ENCODE data around the gene AZU1. TPM values are rescaled to one million over a fixed set of nuclear protein-coding genes. Genes with fewer than 3 reads are reported as not detected.
A peak's percentile ranks its signal among the peaks of the same experiment; 100 is the strongest.
"Not testable (repeated sequence)": the region's sequence is repeated elsewhere in the genome, so short reads cannot be mapped to it uniquely, and the experiment has no call there.

The AZU1 gene
- total RNA-seq, 1 donor from 2014 or later: 0.75 TPM

DNA sequence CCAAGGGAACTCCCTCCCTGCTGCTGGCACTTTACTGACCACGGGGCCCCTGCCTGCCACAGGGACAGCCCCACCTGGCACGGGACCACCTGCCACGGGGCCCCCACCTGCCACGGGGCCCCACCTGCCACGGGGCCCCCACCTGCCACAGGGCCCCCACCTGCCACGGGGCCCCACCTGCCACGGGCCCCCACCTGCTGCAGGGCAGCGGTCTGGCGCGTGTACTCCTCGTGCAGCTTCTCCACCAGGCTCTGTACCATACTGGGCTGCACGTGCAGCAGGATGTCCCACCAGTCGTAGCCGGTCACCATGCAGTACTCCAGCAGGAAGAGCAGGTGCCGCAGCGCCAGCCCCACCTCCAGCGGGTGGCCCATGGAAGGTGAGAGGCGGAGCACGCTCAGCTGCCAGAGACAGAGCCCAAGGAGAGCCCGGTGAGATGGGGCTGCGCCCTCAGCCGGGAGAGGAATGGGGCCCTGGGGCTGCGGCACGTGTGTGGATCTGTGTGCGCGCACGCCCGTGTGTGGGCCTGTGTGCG, 49.2 kb downstream of the AZU1 start:
- Histone ChIP-seq H3K4me1 (peaks cover 7% of the 10 kb centered on the region), H3K36me3 (peaks cover 42% of the 10 kb centered on the region), H3K27me3 (no peaks in the 10 kb centered on the region), H3K27ac (no peak overlapping the region), H3K4me3 (no peak overlapping the region), H3K9me3 (no peaks in the 10 kb centered on the region)
- DNase-seq: no peak
- ATAC-seq: no peak
- TF ChIP-seq, protein P1, sequence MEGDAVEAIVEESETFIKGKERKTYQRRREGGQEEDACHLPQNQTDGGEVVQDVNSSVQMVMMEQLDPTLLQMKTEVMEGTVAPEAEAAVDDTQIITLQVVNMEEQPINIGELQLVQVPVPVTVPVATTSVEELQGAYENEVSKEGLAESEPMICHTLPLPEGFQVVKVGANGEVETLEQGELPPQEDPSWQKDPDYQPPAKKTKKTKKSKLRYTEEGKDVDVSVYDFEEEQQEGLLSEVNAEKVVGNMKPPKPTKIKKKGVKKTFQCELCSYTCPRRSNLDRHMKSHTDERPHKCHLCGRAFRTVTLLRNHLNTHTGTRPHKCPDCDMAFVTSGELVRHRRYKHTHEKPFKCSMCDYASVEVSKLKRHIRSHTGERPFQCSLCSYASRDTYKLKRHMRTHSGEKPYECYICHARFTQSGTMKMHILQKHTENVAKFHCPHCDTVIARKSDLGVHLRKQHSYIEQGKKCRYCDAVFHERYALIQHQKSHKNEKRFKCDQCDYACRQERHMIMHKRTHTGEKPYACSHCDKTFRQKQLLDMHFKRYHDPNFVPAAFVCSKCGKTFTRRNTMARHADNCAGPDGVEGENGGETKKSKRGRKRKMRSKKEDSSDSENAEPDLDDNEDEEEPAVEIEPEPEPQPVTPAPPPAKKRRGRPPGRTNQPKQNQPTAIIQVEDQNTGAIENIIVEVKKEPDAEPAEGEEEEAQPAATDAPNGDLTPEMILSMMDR (IDR thresholded peaks at IDR 0.05): no peak
- intact Hi-C loops (cut with DNase I): no loop called here

DNA sequence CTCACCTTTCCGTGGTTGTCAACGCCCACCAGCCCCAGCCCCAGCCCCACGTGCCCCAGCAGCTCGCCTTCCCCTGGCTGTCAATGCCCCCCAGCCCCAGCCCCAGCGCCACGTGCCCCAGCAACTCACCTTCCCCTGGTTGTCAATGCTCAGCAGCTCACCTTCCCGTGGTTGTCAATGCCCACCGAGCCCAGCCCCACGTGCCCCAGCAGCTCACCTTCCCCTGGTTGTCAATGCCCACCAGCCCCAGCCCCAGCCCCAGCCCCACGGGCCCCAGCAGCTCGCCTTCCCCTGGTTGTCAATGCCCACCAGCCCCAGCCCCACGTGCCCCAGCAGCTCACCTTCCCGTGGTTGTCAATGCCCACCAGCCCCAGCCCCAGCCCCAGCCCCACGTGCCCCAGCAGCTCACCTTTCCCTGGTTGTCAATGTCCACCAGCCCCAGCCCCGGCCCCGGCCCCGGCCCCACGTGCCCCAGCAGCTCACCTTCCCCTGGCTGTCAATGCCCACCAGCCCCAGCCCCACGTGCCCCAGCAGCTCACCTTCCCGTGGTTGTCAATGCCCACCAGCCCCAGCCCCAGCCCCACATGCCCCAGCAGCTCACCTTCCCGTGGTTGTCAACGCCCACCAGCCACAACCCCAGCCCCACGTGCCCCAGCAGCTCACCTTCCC, 50.5 kb downstream of the AZU1 start:
- H3K36me3 ChIP-seq: peaks cover 51% of the 10 kb centered on the region
- H3K4me1 ChIP-seq; H3K27me3 ChIP-seq; H3K4me3 ChIP-seq; H3K9me3 ChIP-seq; ATAC-seq; DNase-seq; intact Hi-C loops (cut with DNase I); H3K27ac ChIP-seq: not testable (repeated sequence)

DNA sequence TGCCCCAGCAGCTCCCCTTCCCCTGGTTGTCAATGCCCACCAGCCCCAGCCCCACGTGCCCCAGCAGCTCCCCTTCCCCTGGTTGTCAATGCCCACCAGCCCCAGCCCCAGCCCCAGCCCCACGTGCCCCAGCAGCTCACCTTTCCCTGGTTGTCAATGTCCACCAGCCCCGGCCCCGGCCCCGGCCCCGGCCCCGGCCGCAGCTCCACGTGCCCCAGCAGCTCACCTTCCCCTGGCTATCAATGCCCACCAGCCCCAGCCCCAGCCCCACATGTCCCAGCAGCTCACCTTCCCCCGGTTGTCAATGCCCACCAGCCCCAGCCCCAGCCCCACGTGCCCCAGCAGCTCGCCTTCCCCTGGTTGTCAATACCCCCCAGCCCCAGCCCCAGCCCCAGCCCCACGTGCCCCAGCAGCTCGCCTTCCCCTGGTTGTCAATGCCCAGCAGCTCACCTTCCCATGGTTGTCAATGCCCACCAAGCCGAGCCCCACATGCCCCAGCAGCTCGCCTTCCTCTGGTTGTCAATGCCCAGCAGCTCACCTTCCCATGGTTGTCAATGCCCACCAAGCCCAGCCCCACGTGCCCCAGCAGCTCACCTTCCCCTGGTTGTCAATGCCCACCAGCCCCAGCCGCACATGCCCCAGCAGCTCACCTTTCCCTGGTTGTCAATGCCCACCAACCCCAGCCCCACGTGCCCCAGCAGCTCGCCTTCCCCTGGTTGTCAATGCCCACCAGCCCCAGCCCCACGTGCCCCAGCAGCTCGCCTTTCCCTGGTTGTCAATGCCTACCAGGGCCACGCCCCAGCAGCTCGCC, 51.3 kb downstream of the AZU1 start:
- ATAC-seq; H3K4me1 ChIP-seq; intact Hi-C loops (cut with DNase I); H3K9me3 ChIP-seq; H3K27me3 ChIP-seq; H3K4me3 ChIP-seq; H3K27ac ChIP-seq: not testable (repeated sequence)
- peak; percentile 67 for DNase-seq
- peaks cover 55% of the 10 kb centered on the region for H3K36me3 ChIP-seq

DNA sequence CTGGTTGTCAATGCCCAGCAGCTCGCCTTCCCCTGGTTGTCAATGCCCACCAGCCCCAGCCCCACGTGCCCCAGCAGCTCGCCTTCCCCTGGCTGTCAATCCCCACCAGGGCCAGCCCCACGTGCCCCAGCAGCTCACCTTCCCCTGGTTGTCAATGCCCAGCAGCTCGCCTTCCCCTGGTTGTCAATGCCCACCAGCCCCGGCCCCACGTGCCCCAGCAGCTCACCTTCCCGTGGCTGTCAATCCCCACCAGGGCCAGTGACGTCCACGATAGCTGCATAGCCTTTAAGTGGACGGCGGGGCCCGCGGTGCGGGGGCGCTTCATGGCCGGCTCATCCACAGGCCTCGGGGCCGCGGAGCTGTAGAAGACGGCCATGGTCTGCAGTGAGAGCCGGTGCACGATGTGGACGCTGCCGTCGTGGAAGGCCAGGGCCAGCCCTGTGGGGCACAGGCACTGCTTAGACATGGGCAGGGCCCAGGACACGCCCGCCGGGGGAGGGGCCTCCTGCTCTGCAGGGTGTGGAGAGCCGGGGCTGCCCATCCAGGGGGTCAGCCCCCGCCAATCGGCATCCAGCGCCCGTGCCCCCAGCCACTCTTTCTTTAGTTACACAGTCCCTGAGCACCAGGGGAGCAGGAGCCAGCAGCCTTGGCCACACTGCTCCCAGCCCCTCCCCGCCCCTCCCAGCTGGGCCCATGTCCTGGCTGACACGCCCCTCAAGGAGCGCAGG, 52.2 kb downstream of the AZU1 start:
- Histone ChIP-seq H3K27ac (no peak overlapping the region), H3K9me3 (no peaks in the 10 kb centered on the region), H3K27me3 (no peaks in the 10 kb centered on the region), H3K4me3 (no peak overlapping the region), H3K36me3 (peaks cover 54% of the 10 kb centered on the region), H3K4me1 (no peaks in the 10 kb centered on the region)
- TF ChIP-seq, protein P1 (IDR thresholded peaks at IDR 0.05): no peak
- peak; percentile 66 for DNase-seq
- intact Hi-C loops (cut with DNase I): no loop called here
- no peak for ATAC-seq

Small RNAs within 50 kb of the gene (microRNA-seq; reads per million reads assigned to microRNA genes)
- gene MIR3187 (ENCODE audit: borderline microRNAs expressed): 0.83 reads per million
- 0.83 reads per million for gene MIR4745 (ENCODE audit: borderline microRNAs expressed)

Other genes starting within 250 kb of the AZU1 start
- gene HCN2, start 238.0 kb upstream of the AZU1 start, total RNA-seq: 0.52 TPM
- gene POLRMT, start 194.3 kb upstream of the AZU1 start, total RNA-seq: 36.0 TPM
- gene FGF22, start 188.0 kb upstream of the AZU1 start, total RNA-seq: 0.52 TPM
- gene RNF126, start 164.6 kb upstream of the AZU1 start, total RNA-seq: 32.9 TPM
- gene FSTL3, start 151.4 kb upstream of the AZU1 start, total RNA-seq: 114 TPM
- not detected for gene PRSS57, start 132.4 kb upstream of the AZU1 start, total RNA-seq
- 56.9 TPM for gene PALM, start 118.9 kb upstream of the AZU1 start, total RNA-seq
- gene MISP, start 76.7 kb upstream of the AZU1 start, total RNA-seq: 15.9 TPM
- gene PTBP1, start 30.4 kb upstream of the AZU1 start, total RNA-seq: 245 TPM
- 0.46 TPM for gene PLPPR3, start 5.9 kb upstream of the AZU1 start, total RNA-seq
- not detected for gene PRTN3, start 13.2 kb downstream of the AZU1 start, total RNA-seq
- gene ELANE, start 24.5 kb downstream of the AZU1 start, total RNA-seq: 0.52 TPM
- gene CFD, start 31.8 kb downstream of the AZU1 start, total RNA-seq: 153 TPM
- 51.8 TPM for gene MED16, start 65.3 kb downstream of the AZU1 start, total RNA-seq
- gene RNU6-9, start 65.6 kb downstream of the AZU1 start, total RNA-seq: not detected
- 50.7 TPM for gene R3HDM4, start 85.4 kb downstream of the AZU1 start, total RNA-seq
- gene KISS1R, start 89.5 kb downstream of the AZU1 start, total RNA-seq: not detected
- 16.1 TPM for gene ARID3A, start 98.2 kb downstream of the AZU1 start, total RNA-seq
- 21.9 TPM for gene WDR18, start 156.5 kb downstream of the AZU1 start, total RNA-seq
- not detected for gene GRIN3B, start 172.6 kb downstream of the AZU1 start, total RNA-seq
- gene TMEM259, start 193.3 kb downstream of the AZU1 start, total RNA-seq: 167 TPM
- gene RNU6-2, start 193.7 kb downstream of the AZU1 start, total RNA-seq: not detected
- gene CNN2, start 198.8 kb downstream of the AZU1 start, total RNA-seq: 220 TPM
- gene ABCA7, start 212.3 kb downstream of the AZU1 start, total RNA-seq: 51.0 TPM
- 98.2 TPM for gene ARHGAP45, start 239.3 kb downstream of the AZU1 start, total RNA-seq